Right atrium auricular region (tissue), 2 donors: ENCODE data around the gene RBMS1. TPM values are rescaled to one million over a fixed set of nuclear protein-coding genes. Genes with fewer than 3 reads are reported as not detected.

ENCODE experiments used
- DNase-seq: peaks from one replicate; pipeline ENCODE4 v3.0.0-alpha.2; 2019; ENCODE audit warnings: low spot score
- H3K27ac ChIP-seq, 2 donors: fragments of 200-600 bp; sonication (generic); 1 replicate in 1 of 2; 2 replicates in 1 of 2; pipeline ENCODE4 v1.5.1; 2016 to 2019
- H3K27me3 ChIP-seq, 2 donors: fragments of 200-600 bp; sonication (generic); one replicate each; pipeline versions ENCODE4 v1.5.1 to v1.6.0; 2017 to 2019
- H3K36me3 ChIP-seq: fragments of 200-600 bp; sonication (generic); one replicate; pipeline ENCODE4 v1.5.1; 2016
- H3K4me1 ChIP-seq, 2 donors: fragments of 200-600 bp; sonication (generic); one replicate each; pipeline versions ENCODE4 v1.5.1 to v1.6.0; 2017 to 2019
- H3K4me3 ChIP-seq, 2 donors: fragments of 200-600 bp; sonication (generic); 1 replicate in 1 of 2; 2 replicates in 1 of 2; pipeline ENCODE4 v1.5.1; 2017 to 2019; ENCODE audit warnings: mild to moderate bottlenecking in 1 of 2, moderate library complexity in 1 of 2
- H3K9me3 ChIP-seq, 2 donors: fragments of 200-600 bp; sonication (generic); one replicate each; pipeline ENCODE4 v1.5.1; 2019
- CTCF ChIP-seq, 2 donors: fragments of 200-600 bp; sonication (generic); IDR thresholded peaks; one replicate each; pipeline ENCODE4 v1.5.1; 2019; ENCODE audit warnings: antibody characterized with exemption in 2 of 2
- total RNA-seq, 2 donors: library from RNA; depleted of rRNA; stranded (reverse); fragments of >200 nt; gene quantifications; one replicate each; pipeline ENCODE4 v1.1.0, GENCODE V29; 2016

Gene RBMS1
- total RNA-seq, 2 donors from 2014 or later = 52.3 to 57.0 TPM

- no peak for DNase-seq
- Histone ChIP-seq H3K9me3 (no peaks in the 10 kb centered on the region), H3K4me3 (no peak overlapping the region), H3K4me1 (peaks cover 0 to 92% of the 10 kb centered on the region in 2 donors), H3K36me3 (no peaks in the 10 kb centered on the region), H3K27me3 (no peaks in the 10 kb centered on the region), H3K27ac (peak overlapping the region; percentile 34 to 86)
- TF ChIP-seq CTCF (IDR thresholded peaks at IDR 0.05) = no peak
These were observed 108.8 kb downstream of the RBMS1 start for GRCh38 chr2:160384791-160385190.

GRCh38 chr2:160381425-160381951 lies 112.1 kb downstream of the RBMS1 start:
- DNase-seq = no peak
- peaks cover 0 to 94% of the 10 kb centered on the region in 2 donors for H3K4me1 ChIP-seq
- no peak overlapping the region for H3K4me3 ChIP-seq

GRCh38 chr2:160380611-160381010 lies 113.0 kb downstream of the RBMS1 start:
- H3K27me3 ChIP-seq = no peaks in the 10 kb centered on the region
- peaks cover 0 to 95% of the 10 kb centered on the region in 2 donors for H3K4me1 ChIP-seq
- peak overlapping the region; percentile 57 to 68 for H3K27ac ChIP-seq
- no peak overlapping the region for H3K4me3 ChIP-seq
- H3K36me3 ChIP-seq = no peaks in the 10 kb centered on the region
- no peak for TF ChIP-seq CTCF (IDR thresholded peaks at IDR 0.05)
- H3K9me3 ChIP-seq = no peaks in the 10 kb centered on the region
- DNase-seq = no peak

More at GRCh38 chr2:160381425-160381951, 112.1 kb downstream of the RBMS1 start:
- Histone ChIP-seq H3K27me3 (no peaks in the 10 kb centered on the region), H3K27ac (peak overlapping the region; percentile 57 to 68), H3K36me3 (no peaks in the 10 kb centered on the region), H3K9me3 (no peaks in the 10 kb centered on the region)
- no peak for TF ChIP-seq CTCF (IDR thresholded peaks at IDR 0.05)

GRCh38 chr2:160380000-160380570 lies 113.5 kb downstream of the RBMS1 start:
- Histone ChIP-seq H3K4me3 (no peak overlapping the region), H3K27me3 (no peaks in the 10 kb centered on the region), H3K27ac (peak overlapping the region; percentile 57 to 68), H3K9me3 (no peaks in the 10 kb centered on the region), H3K36me3 (no peaks in the 10 kb centered on the region), H3K4me1 (peaks cover 0 to 95% of the 10 kb centered on the region in 2 donors)
- TF ChIP-seq CTCF (IDR thresholded peaks at IDR 0.05) = no peak
- DNase-seq = no peak

GRCh38 chr2:160379399-160379798 lies 114.2 kb downstream of the RBMS1 start:
- Histone ChIP-seq H3K4me3 (no peak overlapping the region), H3K27ac (peak overlapping the region; percentile 57 to 68), H3K27me3 (no peaks in the 10 kb centered on the region), H3K36me3 (no peaks in the 10 kb centered on the region), H3K4me1 (peaks cover 0 to 95% of the 10 kb centered on the region in 2 donors), H3K9me3 (no peaks in the 10 kb centered on the region)
- no peak for TF ChIP-seq CTCF (IDR thresholded peaks at IDR 0.05)
- DNase-seq = no peak
